Type B pancreatic cell (in vitro differentiated cells): ENCODE results near the gene RFX5. TPM values are rescaled to one million over a fixed set of nuclear protein-coding genes. Genes with fewer than 3 reads are reported as not detected.

Experiments used
- DNase-seq: peaks from one replicate; pipeline ENCODE4 v3.0.0; 2021; ENCODE audit warnings: mixed read lengths; ENCODE audit not compliant: unreplicated experiment; ENCODE audit errors: extremely low spot score
- H3K27ac Mint-ChIP-seq: 2 replicates; pipeline ENCODE4 v1.8.0; 2021; ENCODE audit warnings: mild to moderate bottlenecking, mixed read lengths
- H3K27me3 Mint-ChIP-seq: 2 replicates; pipeline ENCODE4 v1.8.0; 2021; ENCODE audit warnings: mixed read lengths
- H3K36me3 Mint-ChIP-seq: 2 replicates; pipeline ENCODE4 v1.8.0; 2021; ENCODE audit warnings: mixed read lengths
- H3K4me1 Mint-ChIP-seq: one replicate; pipeline ENCODE4 v1.8.0; 2021; ENCODE audit warnings: mixed read lengths; ENCODE audit not compliant: unreplicated experiment
- H3K4me3 Mint-ChIP-seq: 2 replicates; pipeline ENCODE4 v1.8.0; 2021; ENCODE audit warnings: mild to moderate bottlenecking, mixed read lengths
- H3K9me3 Mint-ChIP-seq: 2 replicates; pipeline ENCODE4 v1.8.0; 2021; ENCODE audit warnings: mixed read lengths
- total RNA-seq: library from RNA; stranded (reverse); gene quantifications from 2 replicates; pipeline ENCODE4 v1.2.1, GENCODE V29; 2021; ENCODE audit warnings: low replicate concordance
- TF ChIP-seq, protein P1 (sequence below): fragments of 200-600 bp; sonication (generic); conservative IDR thresholded peaks from 2 replicates; pipeline ENCODE4 v1.5.0; 2021; ENCODE audit warnings: antibody characterized with exemption, mild to moderate bottlenecking

The RFX5 gene
- total RNA-seq, 1 donor from 2014 or later: 66.5 TPM

- no peak for DNase-seq
- H3K27ac Mint-ChIP-seq: no peak overlapping the region
- H3K4me3 Mint-ChIP-seq: no peak overlapping the region
- no peaks in the 10 kb centered on the region for H3K9me3 Mint-ChIP-seq
- TF ChIP-seq, protein P1, sequence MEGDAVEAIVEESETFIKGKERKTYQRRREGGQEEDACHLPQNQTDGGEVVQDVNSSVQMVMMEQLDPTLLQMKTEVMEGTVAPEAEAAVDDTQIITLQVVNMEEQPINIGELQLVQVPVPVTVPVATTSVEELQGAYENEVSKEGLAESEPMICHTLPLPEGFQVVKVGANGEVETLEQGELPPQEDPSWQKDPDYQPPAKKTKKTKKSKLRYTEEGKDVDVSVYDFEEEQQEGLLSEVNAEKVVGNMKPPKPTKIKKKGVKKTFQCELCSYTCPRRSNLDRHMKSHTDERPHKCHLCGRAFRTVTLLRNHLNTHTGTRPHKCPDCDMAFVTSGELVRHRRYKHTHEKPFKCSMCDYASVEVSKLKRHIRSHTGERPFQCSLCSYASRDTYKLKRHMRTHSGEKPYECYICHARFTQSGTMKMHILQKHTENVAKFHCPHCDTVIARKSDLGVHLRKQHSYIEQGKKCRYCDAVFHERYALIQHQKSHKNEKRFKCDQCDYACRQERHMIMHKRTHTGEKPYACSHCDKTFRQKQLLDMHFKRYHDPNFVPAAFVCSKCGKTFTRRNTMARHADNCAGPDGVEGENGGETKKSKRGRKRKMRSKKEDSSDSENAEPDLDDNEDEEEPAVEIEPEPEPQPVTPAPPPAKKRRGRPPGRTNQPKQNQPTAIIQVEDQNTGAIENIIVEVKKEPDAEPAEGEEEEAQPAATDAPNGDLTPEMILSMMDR: no peak
- H3K27me3 Mint-ChIP-seq: no peaks in the 10 kb centered on the region
- no peaks in the 10 kb centered on the region for H3K4me1 Mint-ChIP-seq
- H3K36me3 Mint-ChIP-seq: no peaks in the 10 kb centered on the region
Observed at GRCh38 chr1:151384584-151384983, 37.5 kb upstream of the RFX5 start.

GRCh38 chr1:151377150-151377884 lies 30.3 kb upstream of the RFX5 start:
- no peaks in the 10 kb centered on the region for H3K27me3 Mint-ChIP-seq

DNA sequence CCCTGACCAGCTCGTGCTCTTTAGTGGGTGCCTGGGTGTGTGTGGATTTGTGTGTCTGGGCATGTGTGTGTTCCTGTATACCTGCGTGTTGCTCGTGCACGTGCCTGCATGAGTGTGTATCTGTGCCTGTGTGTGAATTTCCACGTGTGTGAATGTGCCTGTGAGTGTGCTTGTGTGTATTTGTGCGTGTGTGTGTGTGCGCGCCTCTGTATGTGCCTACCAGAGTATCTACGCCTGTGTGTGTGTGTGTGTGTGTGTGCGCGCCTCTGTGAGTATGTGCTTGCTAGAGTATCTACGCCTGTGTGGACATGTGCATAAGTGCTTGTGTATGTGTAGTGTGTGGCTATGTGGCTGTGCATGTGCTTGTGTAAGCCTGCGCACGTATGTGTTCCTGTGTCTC lies 26.1 kb upstream of the RFX5 start:
- peak overlapping the region; percentile 76 for H3K27ac Mint-ChIP-seq
- H3K4me1 Mint-ChIP-seq: peaks cover 26% of the 10 kb centered on the region
- H3K36me3 Mint-ChIP-seq: no peaks in the 10 kb centered on the region
- peak overlapping the region; percentile 44 for H3K4me3 Mint-ChIP-seq
- no peaks in the 10 kb centered on the region for H3K9me3 Mint-ChIP-seq
- DNase-seq: no peak
- no peaks in the 10 kb centered on the region for H3K27me3 Mint-ChIP-seq
- TF ChIP-seq, protein P1: no peak

More at GRCh38 chr1:151377150-151377884, 30.3 kb upstream of the RFX5 start:
- H3K4me3 Mint-ChIP-seq: no peak overlapping the region
- no peaks in the 10 kb centered on the region for H3K36me3 Mint-ChIP-seq
- peaks cover 17% of the 10 kb centered on the region for H3K4me1 Mint-ChIP-seq
- TF ChIP-seq, protein P1: no peak
- no peak overlapping the region for H3K27ac Mint-ChIP-seq
- DNase-seq: no peak
- H3K9me3 Mint-ChIP-seq: no peaks in the 10 kb centered on the region

DNA sequence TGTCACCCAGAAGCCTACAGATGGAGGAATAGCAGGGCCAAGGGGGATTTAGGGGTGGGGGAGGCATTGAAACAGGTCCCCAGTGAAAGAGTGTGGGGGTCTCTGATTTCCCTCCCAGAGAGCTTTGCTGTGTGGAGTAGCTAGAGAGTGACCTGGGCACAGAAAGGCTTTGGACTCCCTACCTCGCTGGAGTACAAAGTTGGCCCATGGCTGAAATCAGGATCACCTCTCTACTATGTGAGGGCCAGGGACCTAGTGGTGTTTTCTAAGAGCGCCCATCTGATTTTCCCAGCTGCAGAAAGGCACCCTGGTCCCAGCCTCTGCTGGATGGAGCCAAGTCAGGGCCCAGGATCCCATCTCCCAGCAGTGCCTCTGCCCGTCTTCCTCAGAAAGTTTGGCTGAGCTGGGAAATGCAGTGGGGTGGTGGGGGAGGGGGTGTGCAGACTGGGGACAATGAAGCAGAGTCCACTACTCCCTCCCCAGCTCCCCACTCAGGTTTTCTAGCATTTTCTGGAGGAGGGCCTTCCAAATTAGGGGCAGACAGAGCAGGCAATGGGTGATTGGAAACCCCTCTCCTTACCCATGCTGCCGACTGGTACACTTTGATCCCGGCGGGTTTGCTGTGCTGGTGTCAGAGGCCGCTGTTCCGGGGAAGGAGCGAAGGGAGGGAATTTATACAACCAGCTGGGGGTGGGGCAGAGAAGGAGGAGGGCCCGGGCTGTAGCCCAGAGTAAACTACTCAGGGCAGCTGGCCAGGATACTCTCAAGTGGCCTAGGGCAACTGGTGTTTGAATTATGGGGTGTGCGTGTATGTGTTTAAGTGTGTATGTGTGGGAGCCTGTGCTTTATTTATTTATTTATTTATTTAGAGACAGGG lies 25.2 kb upstream of the RFX5 start, which contains the start of gene SELENBP1:
Gene SELENBP1, minus strand, starts transcription at position 648 of the 877 bp plus-strand sequence. Its CDS starts 64 bp downstream, at position 584.
- peak within 1 kb of the TSS; percentile 76 for H3K27ac Mint-ChIP-seq
- DNase-seq: no peak
- peaks cover 26% of the 10 kb centered on the region for H3K4me1 Mint-ChIP-seq
- H3K9me3 Mint-ChIP-seq: no peaks in the 10 kb centered on the region
- peak within 1 kb of the TSS; percentile 84 for H3K4me3 Mint-ChIP-seq
- no peaks in the 10 kb centered on the region for H3K27me3 Mint-ChIP-seq
- TF ChIP-seq, protein P1: no peak
- no peaks in the 10 kb centered on the region for H3K36me3 Mint-ChIP-seq

GRCh38 chr1:151371370-151372057 lies 24.5 kb upstream of the RFX5 start:
- Mint-ChIP-seq H3K9me3 (no peaks in the 10 kb centered on the region), H3K36me3 (no peaks in the 10 kb centered on the region), H3K4me3 (peak overlapping the region; percentile 69), H3K27ac (no peak overlapping the region), H3K27me3 (no peaks in the 10 kb centered on the region), H3K4me1 (peaks cover 26% of the 10 kb centered on the region)
- TF ChIP-seq, protein P1: no peak
- DNase-seq: no peak
